CD4-positive, alpha-beta memory T cell (primary cell): ENCODE measurements around the gene CACNA1D. TPM values are rescaled to one million over a fixed set of nuclear protein-coding genes. Genes with fewer than 3 reads are reported as not detected.
A peak's percentile ranks its signal among the peaks of the same experiment; 100 is the strongest.
"Not testable (repeated sequence)": the region's sequence is repeated elsewhere in the genome, so short reads cannot be mapped to it uniquely, and the experiment has no call there.

Source experiments
- CTCF ChIA-PET: fragments of 350-600 bp; sonication (Branson Sonifier 250); formaldehyde crosslinking; loops from one replicate; lab custom pipeline; 2021; ENCODE audit warnings: inconsistent platforms; ENCODE audit not compliant: partially characterized antibody; lab: Charles Lee
- POLR2A ChIA-PET: fragments of 350-600 bp; sonication (Branson Sonifier 250); formaldehyde crosslinking; loops from one replicate; lab custom pipeline; 2021; ENCODE audit not compliant: partially characterized antibody; lab: Charles Lee
- DNase-seq, 5 donors: peaks; one replicate each; pipeline versions ENCODE4 v3.0.0 to v3.0.0-alpha.2; 2020 to 2022; ENCODE audit warnings: mixed read lengths in 1 of 5
- H3K27ac ChIP-seq: one replicate; pipeline ENCODE4 v1.7.0; 2013; ENCODE audit warnings: low read depth, low read length
- H3K27me3 ChIP-seq: 2 replicates; pipeline ENCODE4 v1.7.0; 2013; ENCODE audit warnings: mild to moderate bottlenecking, low read length, moderate library complexity; ENCODE audit not compliant: insufficient read depth
- H3K36me3 ChIP-seq: 2 replicates; pipeline ENCODE4 v1.7.0; 2013; ENCODE audit warnings: mild to moderate bottlenecking, low read length, moderate library complexity; ENCODE audit not compliant: insufficient read depth
- H3K4me1 ChIP-seq: 2 replicates; pipeline ENCODE4 v1.7.0; 2013; ENCODE audit warnings: mild to moderate bottlenecking, low read length, moderate library complexity; ENCODE audit not compliant: insufficient read depth
- H3K4me3 ChIP-seq, 2 donors: one replicate each; pipeline ENCODE4 v1.7.0; 2013; ENCODE audit warnings: low read length in 2 of 2, mild to moderate bottlenecking in 1 of 2
- H3K9me3 ChIP-seq, 2 donors: one replicate each; pipeline ENCODE4 v1.7.0; 2013; ENCODE audit warnings: low read length in 2 of 2, control low read depth in 1 of 2; ENCODE audit not compliant: control insufficient read depth in 1 of 2
- H3K27ac Mint-ChIP-seq, 7 donors: one replicate each; pipeline ENCODE4 v1.8.0; 2020 to 2021; ENCODE audit warnings: mixed read lengths in 7 of 7, mild to moderate bottlenecking in 6 of 7, inconsistent platforms in 3 of 7, moderate library complexity in 3 of 7
- H3K27me3 Mint-ChIP-seq, 2 donors: one replicate each; pipeline ENCODE4 v1.8.0; 2020 to 2021; ENCODE audit warnings: mixed read lengths in 2 of 2
- H3K36me3 Mint-ChIP-seq, 2 donors: one replicate each; pipeline ENCODE4 v1.8.0; 2020 to 2021; ENCODE audit warnings: mixed read lengths in 2 of 2, inconsistent platforms in 1 of 2, mild to moderate bottlenecking in 1 of 2
- H3K4me1 Mint-ChIP-seq, 4 donors: one replicate each; pipeline ENCODE4 v1.8.0; 2020 to 2021; ENCODE audit warnings: mixed read lengths in 4 of 4, mild to moderate bottlenecking in 1 of 4
- H3K4me3 Mint-ChIP-seq, 8 donors: one replicate each; pipeline ENCODE4 v1.8.0; 2020 to 2021; ENCODE audit warnings: mixed read lengths in 8 of 8, mild to moderate bottlenecking in 7 of 8, moderate library complexity in 6 of 8, inconsistent platforms in 3 of 8
- H3K9me3 Mint-ChIP-seq, 8 donors: one replicate each; pipeline ENCODE4 v1.8.0; 2020 to 2021; ENCODE audit warnings: mixed read lengths in 8 of 8, mild to moderate bottlenecking in 5 of 8, inconsistent platforms in 3 of 8, moderate library complexity in 1 of 8
- intact Hi-C: fragments of 100-400 bp; cut with micrococcal nuclease; formaldehyde crosslinking; loops from one replicate; pipeline ENCODE4 v1.15.1; 2023
- polyA plus RNA-seq, 2 donors: library from polyadenylated mRNA; unstranded; fragments of 300-500 nt; fragmentation: Illumina TruSeq; gene quantifications; one replicate each; pipeline ENCODE4 v1.2.3, GENCODE V29; 2021
- total RNA-seq, 2 experiments: library from RNA; stranded (reverse); gene quantifications; one replicate each; pipeline ENCODE4 v1.2.3, GENCODE V29; 2021

CACNA1D gene
- total and polyA plus RNA-seq, 4 experiments from 2014 or later: 0.06 TPM; not detected in 3

GRCh38 chr3:53650928-53651661, 156.7 kb downstream of the CACNA1D start:
- Mint-ChIP-seq H3K27me3 (peaks cover 16 to 18% of the 10 kb centered on the region in 2 donors), H3K4me3 (no peak overlapping the region), H3K9me3 (peaks cover 4 to 33% (median 18%) of the 10 kb centered on the region in 8 donors), H3K27ac (no peak overlapping the region), H3K4me1 (no peaks in the 10 kb centered on the region), H3K36me3 (no peaks in the 10 kb centered on the region)
- no peak overlapping the region for H3K27ac ChIP-seq
- H3K36me3 ChIP-seq: no peaks in the 10 kb centered on the region
- no peak for DNase-seq
- no peak overlapping the region for H3K4me3 ChIP-seq
- POLR2A ChIA-PET: no interaction called here
- CTCF ChIA-PET: no interaction called here
- no peaks in the 10 kb centered on the region for H3K9me3 ChIP-seq
- no peaks in the 10 kb centered on the region for H3K27me3 ChIP-seq
- intact Hi-C loops: no loop called here
- H3K4me1 ChIP-seq: no peaks in the 10 kb centered on the region

DNA sequence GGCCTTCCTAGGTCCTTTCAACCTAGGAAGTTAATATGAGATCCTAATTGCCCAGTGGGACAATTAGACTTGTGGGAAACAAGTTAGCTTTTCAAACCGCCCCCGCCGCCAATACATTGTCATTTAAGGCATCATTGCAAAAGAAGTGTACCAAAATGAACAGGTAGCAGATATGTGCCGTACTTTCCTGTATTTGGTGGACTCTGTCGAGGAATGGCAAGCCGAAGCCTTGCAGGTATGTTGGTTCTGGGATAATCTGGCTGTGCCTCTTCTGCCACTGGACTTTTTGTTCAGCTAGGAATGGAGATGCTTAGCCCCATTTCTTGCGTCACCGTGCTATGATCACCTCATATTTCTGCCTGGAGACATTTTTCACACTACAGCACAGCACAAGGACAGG, 157.5 kb downstream of the CACNA1D start:
- Mint-ChIP-seq H3K27me3 (peaks cover 14 to 16% of the 10 kb centered on the region in 2 donors), H3K36me3 (no peaks in the 10 kb centered on the region), H3K27ac (no peak overlapping the region), H3K4me3 (no peak overlapping the region), H3K4me1 (no peaks in the 10 kb centered on the region), H3K9me3 (peaks cover 4 to 33% (median 18%) of the 10 kb centered on the region in 8 donors)
- POLR2A ChIA-PET: no interaction called here
- intact Hi-C loops: no loop called here
- Histone ChIP-seq H3K4me1 (no peaks in the 10 kb centered on the region), H3K4me3 (no peak overlapping the region), H3K27ac (no peak overlapping the region), H3K9me3 (no peaks in the 10 kb centered on the region), H3K36me3 (no peaks in the 10 kb centered on the region), H3K27me3 (no peaks in the 10 kb centered on the region)
- CTCF ChIA-PET: no interaction called here
- DNase-seq: no peak

DNA sequence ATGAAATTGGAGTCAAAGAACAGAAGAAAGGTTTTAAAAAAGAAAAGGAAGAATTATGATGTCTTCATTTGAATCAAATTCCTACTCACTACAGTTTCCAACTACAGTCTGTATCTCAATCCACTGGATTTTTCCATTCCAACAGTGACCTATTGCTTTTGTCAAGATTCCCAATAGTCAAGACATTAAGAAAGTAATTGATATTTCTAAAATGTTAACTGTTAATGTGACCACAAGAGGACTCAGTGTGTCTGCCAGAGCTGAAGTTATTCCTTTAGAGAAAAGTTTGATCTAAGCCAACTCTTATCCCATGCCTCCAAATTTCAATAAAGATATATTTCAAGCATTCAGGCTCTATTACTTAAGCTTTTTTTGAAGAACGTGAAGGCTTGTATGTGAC, 163.2 kb downstream of the CACNA1D start:
- Histone ChIP-seq H3K9me3 (no peaks in the 10 kb centered on the region), H3K27ac (no peak overlapping the region), H3K4me1 (no peaks in the 10 kb centered on the region), H3K36me3 (no peaks in the 10 kb centered on the region), H3K27me3 (no peaks in the 10 kb centered on the region), H3K4me3 (no peak overlapping the region)
- peaks cover 4 to 9% of the 10 kb centered on the region in 2 donors for H3K27me3 Mint-ChIP-seq
- CTCF ChIA-PET: no interaction called here
- H3K4me3 Mint-ChIP-seq: no peak overlapping the region
- no peak overlapping the region for H3K27ac Mint-ChIP-seq
- no peak for DNase-seq
- H3K4me1 Mint-ChIP-seq: no peaks in the 10 kb centered on the region
- intact Hi-C loops: no loop called here
- H3K9me3 Mint-ChIP-seq: peaks cover 0 to 43% (median 33%) of the 10 kb centered on the region in 8 donors
- H3K36me3 Mint-ChIP-seq: peaks cover 3 to 5% of the 10 kb centered on the region in 2 donors
- POLR2A ChIA-PET: no interaction called here

DNA sequence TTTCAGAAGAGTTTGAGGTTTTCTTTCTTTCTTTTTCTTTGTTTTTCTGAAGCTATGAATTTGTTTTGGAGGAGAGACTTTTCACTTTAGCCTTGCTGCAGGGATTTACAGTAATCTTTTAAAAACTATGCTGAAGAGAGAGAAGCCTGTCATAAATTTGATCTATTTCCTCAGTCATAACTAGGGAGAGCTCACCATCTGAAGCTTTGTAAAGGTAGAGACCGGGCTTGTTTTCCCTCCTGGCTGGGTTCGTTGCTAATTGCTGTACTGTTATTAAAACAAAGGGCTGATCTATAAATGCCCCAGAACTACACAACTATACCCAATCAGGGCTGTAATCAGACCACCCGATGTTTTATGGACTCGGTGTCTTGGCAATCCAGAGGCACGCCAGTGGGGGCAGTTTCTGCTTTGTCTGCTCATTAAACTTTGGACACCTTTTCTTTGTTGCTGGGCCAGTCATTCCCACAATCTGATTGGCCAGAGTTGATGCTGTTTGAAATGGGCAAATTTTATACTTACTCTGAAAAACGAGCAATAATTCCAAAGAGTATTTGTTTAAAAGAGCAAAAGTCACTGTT, 164.3 kb downstream of the CACNA1D start:
- intact Hi-C loops: no loop called here

GRCh38 chr3:53659996-53660395, 165.6 kb downstream of the CACNA1D start:
- ChIA-PET POLR2A (no interaction called here), CTCF (no interaction called here)
- no peaks in the 10 kb centered on the region for H3K27me3 ChIP-seq
- DNase-seq: no peak
- H3K27ac ChIP-seq: no peak overlapping the region
- Mint-ChIP-seq H3K4me3 (no peak overlapping the region), H3K36me3 (peaks cover 5 to 12% of the 10 kb centered on the region in 2 donors), H3K27me3 (peaks cover 6 to 19% of the 10 kb centered on the region in 2 donors), H3K4me1 (no peaks in the 10 kb centered on the region), H3K9me3 (peaks cover 0 to 42% (median 37%) of the 10 kb centered on the region in 8 donors), H3K27ac (no peak overlapping the region)
- intact Hi-C loops: no loop called here
- H3K4me1 ChIP-seq: no peaks in the 10 kb centered on the region
- H3K9me3 ChIP-seq: no peaks in the 10 kb centered on the region
- no peaks in the 10 kb centered on the region for H3K36me3 ChIP-seq
- no peak overlapping the region for H3K4me3 ChIP-seq

More for the DNA sequence above, 164.3 kb downstream of the CACNA1D start:
- peaks cover 0 to 44% (median 37%) of the 10 kb centered on the region in 8 donors for H3K9me3 Mint-ChIP-seq
- no peak overlapping the region for H3K27ac ChIP-seq
- ChIA-PET CTCF (no interaction called here), POLR2A (no interaction called here)
- no peaks in the 10 kb centered on the region for H3K4me1 ChIP-seq
- H3K4me3 Mint-ChIP-seq: no peak overlapping the region
- peaks cover 5 to 10% of the 10 kb centered on the region in 2 donors for H3K36me3 Mint-ChIP-seq
- peak overlapping the region in 1 of 7 donors; percentile 26 for H3K27ac Mint-ChIP-seq
- no peak overlapping the region for H3K4me3 ChIP-seq
- DNase-seq: no peak
- H3K27me3 Mint-ChIP-seq: peaks cover 5 to 14% of the 10 kb centered on the region in 2 donors
- H3K4me1 Mint-ChIP-seq: no peaks in the 10 kb centered on the region
- no peaks in the 10 kb centered on the region for H3K9me3 ChIP-seq
- H3K27me3 ChIP-seq: no peaks in the 10 kb centered on the region
- no peaks in the 10 kb centered on the region for H3K36me3 ChIP-seq

- no peaks in the 10 kb centered on the region for H3K36me3 ChIP-seq
- peaks cover 0 to 38% (median 34%) of the 10 kb centered on the region in 8 donors for H3K9me3 Mint-ChIP-seq
- H3K4me3 Mint-ChIP-seq: no peak overlapping the region
- H3K27me3 Mint-ChIP-seq: peaks cover 6 to 20% of the 10 kb centered on the region in 2 donors
- H3K4me1 Mint-ChIP-seq: no peaks in the 10 kb centered on the region
- no peak overlapping the region for H3K27ac ChIP-seq
- intact Hi-C loops: no loop called here
- peaks cover 5 to 12% of the 10 kb centered on the region in 2 donors for H3K36me3 Mint-ChIP-seq
- POLR2A ChIA-PET: no interaction called here
- CTCF ChIA-PET: no interaction called here
- no peak overlapping the region for H3K27ac Mint-ChIP-seq
- no peak overlapping the region for H3K4me3 ChIP-seq
- no peaks in the 10 kb centered on the region for H3K9me3 ChIP-seq
- no peaks in the 10 kb centered on the region for H3K4me1 ChIP-seq
- no peaks in the 10 kb centered on the region for H3K27me3 ChIP-seq
- DNase-seq: no peak
Measured at GRCh38 chr3:53661480-53661879, 167.1 kb downstream of the CACNA1D start.

DNA sequence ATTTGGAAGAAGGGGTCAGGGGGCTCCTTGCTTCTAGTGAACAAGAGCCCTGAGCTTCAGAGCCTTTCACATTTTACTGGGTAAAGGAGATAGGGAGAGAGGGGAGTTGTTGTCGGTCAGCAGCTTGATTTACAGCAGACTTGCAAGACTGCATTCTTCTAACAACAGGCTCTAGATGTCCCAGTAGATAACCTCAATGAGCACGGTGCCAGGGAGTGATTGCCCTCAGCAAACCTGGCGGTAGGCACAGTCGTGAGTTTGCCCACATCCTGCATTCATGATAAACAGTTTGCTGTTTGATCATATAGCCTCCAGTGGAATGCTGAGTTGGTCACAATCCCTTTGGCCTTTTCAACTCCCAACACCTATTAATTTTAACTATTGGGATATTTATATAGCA, 170.4 kb downstream of the CACNA1D start:
- peaks cover 0 to 37% (median 32%) of the 10 kb centered on the region in 8 donors for H3K9me3 Mint-ChIP-seq
- H3K4me1 Mint-ChIP-seq, H3K27ac Mint-ChIP-seq, CTCF ChIA-PET, H3K27me3 ChIP-seq, H3K9me3 ChIP-seq, H3K36me3 ChIP-seq, H3K27ac ChIP-seq, DNase-seq, POLR2A ChIA-PET, H3K4me3 Mint-ChIP-seq, H3K4me1 ChIP-seq, intact Hi-C loops, H3K4me3 ChIP-seq: not testable (repeated sequence)
- peaks cover 12 to 29% of the 10 kb centered on the region in 2 donors for H3K27me3 Mint-ChIP-seq
- peaks cover 3 to 12% of the 10 kb centered on the region in 2 donors for H3K36me3 Mint-ChIP-seq
